ENCODE results near the gene RIBC2.

Gene RIBC2

DNA sequence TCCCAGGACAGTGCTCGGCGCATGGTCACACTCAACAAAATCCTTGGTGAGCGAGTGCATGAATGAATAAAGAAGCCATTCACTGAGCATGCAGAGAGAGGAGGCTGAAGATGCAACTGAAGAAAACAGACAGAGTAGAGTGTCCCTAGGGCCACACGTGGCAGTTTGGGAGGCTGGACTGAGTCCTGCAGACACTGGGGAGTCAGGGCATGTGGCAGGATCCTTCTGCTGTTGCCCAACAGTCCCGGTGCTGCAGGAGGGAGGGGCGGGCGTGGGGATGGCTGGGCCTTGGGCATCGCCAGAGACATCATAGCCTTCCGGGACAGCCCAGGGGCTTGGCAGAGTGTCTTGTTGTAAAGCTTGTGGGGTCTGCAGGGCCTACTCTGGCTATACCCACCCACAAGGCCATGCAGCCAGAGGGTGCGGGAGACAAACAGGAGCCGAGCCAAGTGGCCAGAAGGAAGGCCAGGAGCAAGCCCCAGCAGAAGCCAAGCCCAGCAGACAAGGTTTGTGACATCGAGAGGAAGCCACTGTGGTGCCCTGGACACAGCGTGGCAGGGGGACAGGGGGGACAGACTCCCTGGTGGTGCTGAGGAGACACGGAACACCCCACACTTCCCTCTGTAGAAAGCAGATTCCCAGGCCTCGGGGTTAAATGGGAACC, 62.5 kb downstream of the RIBC2 start:
- DNase-seq, result no peak

DNA sequence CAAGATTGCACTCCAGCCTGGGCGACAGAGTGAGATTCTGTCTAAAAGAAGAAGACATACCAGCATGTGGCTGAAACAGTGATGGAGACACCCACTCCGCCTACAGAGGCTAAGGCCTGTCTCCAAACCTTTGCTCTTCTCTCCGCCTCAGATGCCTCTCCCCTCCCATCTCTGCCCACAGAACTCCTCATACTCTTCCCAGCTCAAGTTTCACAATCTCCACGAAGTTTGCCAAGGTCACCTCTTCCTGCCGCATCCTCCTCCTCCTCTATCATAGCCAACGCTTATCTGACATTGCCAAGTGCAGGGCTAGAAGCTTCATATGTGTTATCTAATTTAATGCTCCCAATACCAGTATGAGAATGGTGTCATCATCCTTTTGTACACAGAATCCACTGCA, 63.3 kb downstream of the RIBC2 start:
- DNase-seq, result peak; percentile 44

DNA sequence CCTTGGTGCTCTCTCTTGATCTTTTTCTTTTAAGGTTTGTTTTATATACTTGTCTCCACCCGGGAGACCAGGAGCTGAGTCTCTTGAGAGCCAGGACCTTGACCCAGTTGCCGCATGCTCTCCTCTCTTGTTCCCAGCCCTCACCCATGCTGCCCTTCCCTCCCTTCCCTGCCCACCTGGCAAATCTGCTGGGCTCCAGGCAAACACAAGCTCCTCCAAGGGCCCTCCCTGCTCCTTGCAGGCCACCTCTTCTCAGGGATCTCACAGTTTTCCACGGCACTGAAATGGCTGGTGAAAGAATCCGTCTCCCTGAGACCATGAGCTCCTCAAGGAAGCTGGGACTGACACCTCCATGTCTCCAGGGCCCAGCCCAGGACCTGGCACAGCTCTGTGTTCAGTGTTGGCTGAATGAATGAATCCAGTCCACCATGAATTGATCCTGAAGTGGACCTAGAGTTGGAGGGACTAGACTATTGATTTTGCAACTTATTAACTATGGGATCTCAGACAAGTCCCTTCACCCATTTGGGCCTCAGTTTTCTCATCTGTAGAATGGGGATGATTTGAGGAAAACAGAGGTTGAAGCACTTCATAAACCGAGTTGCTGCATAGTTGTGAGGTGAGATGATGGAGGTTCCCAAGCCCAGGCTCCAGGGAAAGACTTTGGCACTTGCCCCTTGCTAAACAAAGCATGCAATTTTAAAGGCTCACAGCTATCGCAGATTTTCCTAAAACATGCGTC, 64.0 kb downstream of the RIBC2 start:
- peak; percentile 20 for DNase-seq

DNA sequence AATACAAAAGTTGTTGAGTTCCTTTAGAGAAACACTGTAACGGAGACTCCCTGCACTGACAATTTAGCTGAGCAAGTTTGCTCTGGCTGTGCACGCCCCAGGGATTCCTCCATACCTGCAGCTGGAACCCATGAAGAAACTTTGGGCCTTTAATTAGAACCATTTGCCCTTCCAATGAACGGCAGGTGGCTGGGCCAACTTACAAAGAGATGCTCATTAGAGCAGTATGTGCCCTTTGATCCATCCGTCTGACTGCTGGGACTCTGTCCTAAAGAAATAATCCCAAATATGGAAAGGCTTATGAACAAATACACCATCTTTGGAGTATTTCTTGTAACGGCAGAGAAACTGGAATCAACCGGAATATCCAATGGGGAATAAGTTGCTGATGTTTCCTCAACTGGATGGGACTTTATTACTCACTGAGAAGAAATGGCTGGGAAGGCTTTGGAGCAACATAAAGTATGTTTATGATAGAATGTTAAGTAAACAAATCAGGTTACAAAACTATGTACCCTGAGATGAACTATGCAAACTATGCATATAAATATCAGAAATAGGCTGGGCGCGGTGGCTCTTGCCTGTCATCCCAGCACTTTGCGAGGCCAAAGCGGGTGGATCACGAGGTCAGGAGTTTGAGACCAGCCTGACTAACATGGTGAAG, 64.7 kb downstream of the RIBC2 start:
- peak; percentile 99 for DNase-seq

DNA sequence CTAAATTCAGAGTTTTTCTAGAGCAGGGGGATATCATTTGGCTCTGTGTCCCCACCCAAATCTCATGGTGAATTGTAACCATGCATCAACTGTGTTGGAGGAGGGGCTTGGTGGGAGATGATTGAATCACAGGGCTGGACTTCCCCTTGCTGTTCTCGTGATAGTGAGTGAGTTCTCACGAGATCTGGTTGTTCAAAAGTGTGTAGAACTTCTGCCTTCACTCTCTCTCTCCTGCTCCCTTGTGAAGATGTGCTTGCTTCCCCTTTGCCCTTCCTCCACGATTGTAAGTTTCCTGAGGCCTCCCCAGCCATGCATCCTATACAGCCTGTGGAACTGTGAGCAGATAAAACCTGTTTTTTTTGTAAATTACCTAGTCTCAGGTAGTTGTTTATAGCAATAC, 67.2 kb downstream of the RIBC2 start:
- no peak for DNase-seq

GRCh38 chr22:45481661-45482060, 68.2 kb downstream of the RIBC2 start:
- no peak for DNase-seq
